Breast epithelium (tissue), 4 donors: Measurements from ENCODE around the gene OR8G1. TPM values are rescaled to one million over a fixed set of nuclear protein-coding genes. Genes with fewer than 3 reads are reported as not detected.

ENCODE experiments used
- DNase-seq, 2 donors: peaks; one replicate each; pipeline ENCODE4 v3.0.0-alpha.2; 2019; ENCODE audit warnings: low spot score in 2 of 2
- H3K27ac ChIP-seq, 2 donors: fragments of 200-600 bp; sonication (generic) in 1 of 2; one replicate each; pipeline ENCODE4 v1.5.1; 2016 to 2019; ENCODE audit warnings: mild to moderate bottlenecking in 1 of 2
- H3K27me3 ChIP-seq, 2 donors: fragments of 200-600 bp; sonication (generic) in 1 of 2; one replicate each; pipeline versions ENCODE4 v1.5.1 to v1.6.0; 2017 to 2019; ENCODE audit warnings: control low read depth in 1 of 2, mild to moderate bottlenecking in 1 of 2
- H3K36me3 ChIP-seq: fragments of 200-600 bp; one replicate; pipeline ENCODE4 v1.5.1; 2019
- H3K4me1 ChIP-seq, 2 donors: fragments of 200-600 bp; sonication (generic); one replicate each; pipeline ENCODE4 v1.5.1; 2016 to 2019; ENCODE audit warnings: control low read depth in 1 of 2
- H3K4me3 ChIP-seq, 3 donors: fragments of 200-600 bp; sonication (generic); 1 replicate in 2 of 3; 2 replicates in 1 of 3; pipeline ENCODE4 v1.5.1; 2016 to 2019; ENCODE audit warnings: mild to moderate bottlenecking in 3 of 3, moderate library complexity in 2 of 3
- H3K9me3 ChIP-seq, 2 donors: fragments of 200-600 bp; sonication (generic) in 1 of 2; one replicate each; pipeline ENCODE4 v1.5.1; 2016 to 2019; ENCODE audit warnings: control low read depth in 1 of 2
- POLR2A ChIP-seq: fragments of 450-650 bp; IDR thresholded peaks from one replicate; pipeline ENCODE4 v1.6.1; 2016; ENCODE audit warnings: antibody characterized with exemption, mild to moderate bottlenecking, moderate library complexity
- POLR2AphosphoS5 ChIP-seq, 3 donors: sonication (generic); formaldehyde crosslinking; IDR thresholded peaks; one replicate each; pipeline ENCODE4 v1.6.1; 2017; ENCODE audit warnings: antibody characterized with exemption in 3 of 3
- intact Hi-C: fragments of 100-400 bp; cut with DNase I; formaldehyde crosslinking; loops from one replicate; pipeline ENCODE4 v1.15.1; 2023; ENCODE audit warnings: low total_unique reads
- total RNA-seq, 3 donors: library from RNA; depleted of rRNA; stranded (reverse); fragments of >200 nt; gene quantifications; one replicate each; pipeline ENCODE4 v1.1.0, GENCODE V29; 2016
- TF ChIP-seq, protein P1 (sequence below), 3 donors: fragments of 450-650 bp; IDR thresholded peaks; one replicate each; pipeline ENCODE4 v1.5.1; 2016 to 2017; ENCODE audit warnings: antibody characterized with exemption in 3 of 3, mild to moderate bottlenecking in 3 of 3, moderate library complexity in 3 of 3

Gene OR8G1
- total RNA-seq, 3 donors from 2014 or later = not detected

DNA sequence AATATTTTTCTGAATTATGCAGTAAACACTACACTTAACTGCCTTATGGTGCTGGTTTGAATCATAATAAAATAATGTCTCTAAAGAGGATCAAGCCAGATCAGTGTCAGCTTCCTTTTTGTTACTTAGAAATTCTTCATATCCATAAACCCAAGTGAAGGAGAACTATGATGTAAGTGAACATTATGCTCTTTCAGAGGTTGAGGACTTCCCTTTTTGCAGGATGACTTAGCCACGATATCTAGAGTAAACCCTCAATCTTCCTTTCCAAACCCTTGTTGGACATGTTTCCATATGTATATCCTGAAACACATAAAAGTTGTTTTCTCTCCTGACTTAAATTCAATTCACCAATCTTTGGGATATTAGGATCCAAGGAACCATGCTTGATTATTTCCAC, 53.8 kb downstream of the OR8G1 start:
- TF ChIP-seq POLR2AphosphoS5 (IDR thresholded peaks at IDR 0.05) (no peak), POLR2A (no peak)
- TF ChIP-seq, protein P1, sequence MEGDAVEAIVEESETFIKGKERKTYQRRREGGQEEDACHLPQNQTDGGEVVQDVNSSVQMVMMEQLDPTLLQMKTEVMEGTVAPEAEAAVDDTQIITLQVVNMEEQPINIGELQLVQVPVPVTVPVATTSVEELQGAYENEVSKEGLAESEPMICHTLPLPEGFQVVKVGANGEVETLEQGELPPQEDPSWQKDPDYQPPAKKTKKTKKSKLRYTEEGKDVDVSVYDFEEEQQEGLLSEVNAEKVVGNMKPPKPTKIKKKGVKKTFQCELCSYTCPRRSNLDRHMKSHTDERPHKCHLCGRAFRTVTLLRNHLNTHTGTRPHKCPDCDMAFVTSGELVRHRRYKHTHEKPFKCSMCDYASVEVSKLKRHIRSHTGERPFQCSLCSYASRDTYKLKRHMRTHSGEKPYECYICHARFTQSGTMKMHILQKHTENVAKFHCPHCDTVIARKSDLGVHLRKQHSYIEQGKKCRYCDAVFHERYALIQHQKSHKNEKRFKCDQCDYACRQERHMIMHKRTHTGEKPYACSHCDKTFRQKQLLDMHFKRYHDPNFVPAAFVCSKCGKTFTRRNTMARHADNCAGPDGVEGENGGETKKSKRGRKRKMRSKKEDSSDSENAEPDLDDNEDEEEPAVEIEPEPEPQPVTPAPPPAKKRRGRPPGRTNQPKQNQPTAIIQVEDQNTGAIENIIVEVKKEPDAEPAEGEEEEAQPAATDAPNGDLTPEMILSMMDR (IDR thresholded peaks at IDR 0.05) = no peak
- intact Hi-C loops = no loop called here
- no peaks in the 10 kb centered on the region for H3K27me3 ChIP-seq
- H3K4me3 ChIP-seq = no peak overlapping the region
- no peaks in the 10 kb centered on the region for H3K4me1 ChIP-seq
- no peaks in the 10 kb centered on the region for H3K36me3 ChIP-seq
- no peak overlapping the region for H3K27ac ChIP-seq
- no peaks in the 10 kb centered on the region for H3K9me3 ChIP-seq
- DNase-seq = no peak

DNA sequence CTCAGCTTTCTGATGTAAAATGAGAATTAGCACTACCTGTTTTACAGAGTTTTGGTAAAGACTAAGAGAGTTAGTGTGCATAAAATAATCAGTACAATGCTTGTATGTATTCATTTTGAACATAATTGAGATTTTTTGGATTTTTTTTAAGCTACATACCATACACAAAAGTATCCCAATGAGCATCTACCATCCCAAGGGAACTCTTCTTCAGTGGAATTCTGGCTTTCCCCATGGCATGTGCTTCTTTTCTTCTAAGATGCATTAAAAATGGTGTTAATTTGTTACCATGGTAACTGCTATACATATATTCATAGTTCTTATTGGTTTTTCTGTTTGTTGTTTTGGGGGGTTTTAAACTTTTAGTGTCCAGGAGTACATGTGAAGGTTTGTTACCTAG, 55.1 kb downstream of the OR8G1 start:
- Histone ChIP-seq H3K27ac (no peak overlapping the region), H3K9me3 (peaks cover 0 to 4% of the 10 kb centered on the region in 2 donors), H3K4me3 (no peak overlapping the region), H3K4me1 (no peaks in the 10 kb centered on the region), H3K36me3 (no peaks in the 10 kb centered on the region), H3K27me3 (no peaks in the 10 kb centered on the region)
- TF ChIP-seq, protein P1 (IDR thresholded peaks at IDR 0.05) = no peak
- DNase-seq = no peak
- intact Hi-C loops = no loop called here

DNA sequence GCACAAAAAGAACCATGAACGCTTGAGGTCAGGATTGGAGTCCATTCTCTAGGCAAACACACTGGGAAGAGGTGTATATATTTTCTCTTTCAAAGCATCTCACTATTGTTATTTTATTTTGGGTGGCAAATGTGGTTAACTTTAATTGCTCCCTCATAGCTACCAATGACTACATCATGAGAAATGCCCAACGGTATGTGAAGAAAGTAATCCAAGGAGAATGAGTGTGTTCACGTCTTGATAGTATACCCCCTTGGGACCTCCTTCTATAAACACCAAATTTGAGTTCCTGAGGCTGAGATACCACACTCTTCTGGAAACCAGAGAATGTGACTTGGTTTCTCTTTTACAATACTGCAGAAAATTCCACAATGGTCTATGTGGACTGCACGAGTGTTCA, 57.0 kb downstream of the OR8G1 start:
- intact Hi-C loops = no loop called here
- Histone ChIP-seq H3K4me3 (no peak overlapping the region), H3K9me3 (peaks cover 0 to 4% of the 10 kb centered on the region in 2 donors), H3K4me1 (no peaks in the 10 kb centered on the region), H3K27ac (no peak overlapping the region), H3K36me3 (no peaks in the 10 kb centered on the region), H3K27me3 (no peaks in the 10 kb centered on the region)
- TF ChIP-seq, protein P1 (IDR thresholded peaks at IDR 0.05) = no peak
- no peak for TF ChIP-seq POLR2A
- no peak for TF ChIP-seq POLR2AphosphoS5 (IDR thresholded peaks at IDR 0.05)
- DNase-seq = no peak

DNA sequence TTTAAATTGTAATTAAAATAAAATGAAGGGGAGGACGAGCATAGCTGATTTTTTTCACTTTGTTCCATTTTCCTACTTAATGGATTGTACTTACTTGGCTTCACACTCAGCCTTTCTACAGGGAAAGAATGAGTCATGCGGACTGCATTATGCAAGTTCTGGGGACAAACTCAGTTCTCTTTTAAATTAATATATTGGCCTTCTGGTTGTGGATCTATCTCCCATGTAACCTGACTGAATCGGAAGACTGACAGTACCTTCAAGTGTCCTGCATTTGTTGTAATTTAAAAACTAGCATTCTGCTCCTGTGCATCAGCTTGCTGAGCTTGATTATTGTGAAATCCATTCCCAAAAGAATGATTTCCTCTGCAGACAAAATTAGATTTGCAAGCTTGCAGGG, 60.7 kb downstream of the OR8G1 start:
- no peak for DNase-seq
- Histone ChIP-seq H3K27me3 (no peaks in the 10 kb centered on the region), H3K4me1 (no peaks in the 10 kb centered on the region), H3K4me3 (no peak overlapping the region), H3K27ac (no peak overlapping the region), H3K36me3 (no peaks in the 10 kb centered on the region), H3K9me3 (peaks cover 0 to 4% of the 10 kb centered on the region in 2 donors)
- TF ChIP-seq, protein P1 (IDR thresholded peaks at IDR 0.05) = no peak
- intact Hi-C loops = no loop called here

DNA sequence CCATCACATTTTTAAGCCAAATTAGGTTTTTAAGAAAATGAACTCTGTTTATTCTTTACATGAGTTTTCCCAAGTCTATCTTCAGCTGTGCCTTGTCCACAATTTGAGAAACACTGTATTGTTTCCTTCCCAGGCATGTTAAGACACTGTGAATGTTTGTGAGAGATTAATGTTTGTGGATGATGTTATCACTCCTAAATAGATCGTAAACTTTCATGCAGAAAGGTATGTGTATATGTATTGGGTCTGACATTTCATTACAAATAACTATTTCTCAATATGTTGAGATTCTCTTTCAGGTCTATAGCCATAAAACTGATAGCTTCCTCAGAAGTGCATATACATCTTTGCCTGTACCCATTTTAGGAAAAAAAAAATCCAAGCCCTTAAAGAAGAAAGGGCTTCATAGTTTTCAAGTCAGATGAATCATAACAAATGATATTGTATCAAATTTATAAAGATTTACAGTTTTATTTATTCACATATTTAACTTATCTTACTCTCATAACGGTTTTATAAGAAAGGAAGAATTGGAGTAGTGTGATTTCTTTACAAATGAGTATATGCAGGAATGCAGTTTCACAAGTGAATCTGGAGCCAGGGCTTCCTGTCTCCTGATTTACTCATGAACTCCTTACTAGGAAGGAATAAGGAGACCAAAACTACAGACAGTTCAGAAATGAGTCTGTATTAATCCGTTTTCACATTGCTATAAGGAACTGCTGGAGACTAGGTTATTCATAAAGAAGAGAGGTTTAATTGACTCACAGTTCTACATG, 61.6 kb downstream of the OR8G1 start:
- Histone ChIP-seq H3K4me1 (no peaks in the 10 kb centered on the region), H3K36me3 (no peaks in the 10 kb centered on the region), H3K27ac (no peak overlapping the region), H3K4me3 (no peak overlapping the region), H3K9me3 (peaks cover 0 to 4% of the 10 kb centered on the region in 2 donors), H3K27me3 (no peaks in the 10 kb centered on the region)
- intact Hi-C loops = no loop called here
- DNase-seq = no peak
- TF ChIP-seq POLR2A = no peak
- TF ChIP-seq, protein P1 (IDR thresholded peaks at IDR 0.05) = no peak
- TF ChIP-seq POLR2AphosphoS5 (IDR thresholded peaks at IDR 0.05) = no peak

Other genes with a start within 250 kb of the OR8G1 start
- gene OR10G6, start 245.9 kb upstream of the OR8G1 start, total RNA-seq = not detected
- gene OR10G4, start 228.1 kb upstream of the OR8G1 start, total RNA-seq = not detected
- not detected for gene OR10G9, start 218.1 kb upstream of the OR8G1 start, total RNA-seq
- gene OR10G8, start 214.3 kb upstream of the OR8G1 start, total RNA-seq = not detected
- gene OR10G7, start 199.8 kb upstream of the OR8G1 start, total RNA-seq = not detected
- gene VWA5A, start 125.6 kb upstream of the OR8G1 start, total RNA-seq = 10 to 100 TPM; 28.0 to 64.5 (median 37.4) TPM
- gene OR10D3, start 57.8 kb upstream of the OR8G1 start, total RNA-seq = not detected
- not detected for gene OR8G5, start 15.3 kb downstream of the OR8G1 start, total RNA-seq
- gene OR8D1, start 72.9 kb downstream of the OR8G1 start, total RNA-seq = not detected
- not detected for gene OR8D2, start 79.1 kb downstream of the OR8G1 start, total RNA-seq
- gene OR8B2, start 143.4 kb downstream of the OR8G1 start, total RNA-seq = not detected
- gene OR8B3, start 157.9 kb downstream of the OR8G1 start, total RNA-seq = not detected
- not detected for gene OR8B4, start 183.8 kb downstream of the OR8G1 start, total RNA-seq
- gene OR8B8, start 204.6 kb downstream of the OR8G1 start, total RNA-seq = not detected